GM19351 (cell line): ENCODE measurements around the gene AMBRA1.

Experiments used
- ATAC-seq: cut with Tn5 transposase; IDR thresholded peaks from one replicate; pipeline ENCODE4 v1.9.1; 2021; ENCODE audit warnings: mild to moderate bottlenecking, moderate library complexity; ENCODE audit not compliant: unreplicated experiment

The AMBRA1 gene

DNA sequence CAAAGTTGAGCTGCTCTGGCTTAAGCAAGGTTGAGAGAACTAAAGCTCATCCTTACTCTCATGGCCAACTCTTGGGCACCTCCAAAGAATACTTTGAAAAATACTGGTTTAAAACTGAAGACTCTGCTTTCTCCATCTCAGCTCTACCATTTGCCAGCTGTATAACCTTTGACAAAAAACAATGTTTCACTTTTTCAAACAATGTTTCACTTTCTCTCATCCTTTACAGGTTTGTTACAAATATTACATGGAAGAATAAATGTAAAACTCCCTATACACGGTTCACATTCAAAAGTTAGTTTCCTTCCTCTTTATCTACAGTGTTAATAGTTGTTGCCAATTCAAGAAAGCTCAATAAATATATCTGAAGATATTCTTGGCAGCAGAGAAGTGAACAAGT lies 19.2 kb downstream of the AMBRA1 start:
- ATAC-seq, result no peak

DNA sequence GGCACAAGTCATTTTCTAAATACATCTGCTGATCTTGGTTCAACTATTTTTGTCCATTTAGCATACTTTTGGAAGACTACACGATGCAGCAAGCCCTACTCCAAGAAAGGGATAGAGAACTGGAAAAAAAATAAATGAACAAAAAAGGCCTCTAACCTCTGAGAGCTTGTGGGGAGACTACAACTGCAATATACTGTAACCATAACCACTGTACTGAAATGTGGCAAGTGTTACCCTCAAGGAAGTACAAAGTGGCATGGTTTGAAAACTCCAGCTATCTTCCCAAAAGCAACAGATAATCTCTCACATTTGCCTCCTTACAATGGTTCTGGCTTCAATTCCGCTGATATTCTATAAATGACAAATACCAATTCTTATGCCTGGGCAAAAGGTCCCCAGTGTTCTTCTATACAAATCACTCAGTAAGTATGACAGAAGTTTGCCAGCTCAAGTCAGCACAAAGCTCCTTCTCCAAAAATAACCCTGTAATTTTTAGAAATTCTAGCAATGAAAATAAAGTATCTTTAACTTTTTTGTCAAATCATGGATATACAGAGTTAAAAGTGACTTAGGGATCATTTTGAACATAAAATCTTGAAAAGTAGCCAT lies 22.9 kb downstream of the AMBRA1 start:
- ATAC-seq, result no peak

DNA sequence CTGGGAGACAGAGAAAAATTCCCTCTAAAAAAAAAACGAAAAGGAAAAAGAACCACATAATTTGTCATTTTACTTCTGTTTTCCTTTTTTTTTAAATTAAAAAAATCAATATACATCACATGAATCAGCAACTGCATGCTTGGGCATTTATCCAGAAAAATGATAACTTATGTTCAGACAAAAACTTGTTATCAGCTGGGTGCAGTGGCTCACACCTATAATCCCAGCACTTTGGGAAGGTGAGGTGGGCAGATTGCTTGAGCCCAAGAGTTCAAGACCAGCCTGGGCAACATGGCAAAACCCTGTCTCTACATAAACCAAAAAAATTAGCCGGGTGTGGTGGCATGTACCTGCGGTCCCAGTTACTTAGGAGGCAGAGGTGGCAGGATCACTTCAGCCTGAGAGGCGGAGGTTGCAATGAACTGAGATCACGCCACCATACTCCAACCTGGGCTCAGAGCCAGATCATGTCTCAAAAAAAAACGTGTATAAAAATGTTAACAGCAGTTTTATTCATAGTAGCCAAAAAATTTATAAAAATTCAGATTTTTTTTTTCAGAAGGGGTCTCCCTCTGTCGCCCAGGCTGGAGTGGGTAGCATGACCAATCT lies 28.5 kb downstream of the AMBRA1 start:
- ATAC-seq, result no peak

DNA sequence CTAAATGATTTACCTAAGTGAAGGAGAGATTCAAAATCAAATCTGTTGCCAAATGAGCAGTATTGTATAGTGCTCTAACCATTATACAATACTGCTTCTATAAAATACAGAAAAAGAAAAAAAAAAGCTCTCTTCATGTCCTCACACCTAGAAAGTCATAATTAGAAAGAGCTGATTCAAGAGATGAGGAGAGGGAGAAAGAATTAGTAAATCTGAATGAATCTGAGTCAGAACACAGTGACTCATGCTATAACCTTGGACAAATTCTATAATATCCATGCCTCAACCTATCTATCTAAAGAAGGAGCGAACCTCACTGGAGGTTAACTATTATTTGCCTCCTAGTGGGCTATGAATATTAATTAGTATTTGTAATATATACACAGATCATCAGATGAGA lies 29.4 kb downstream of the AMBRA1 start:
- ATAC-seq, result no peak

DNA sequence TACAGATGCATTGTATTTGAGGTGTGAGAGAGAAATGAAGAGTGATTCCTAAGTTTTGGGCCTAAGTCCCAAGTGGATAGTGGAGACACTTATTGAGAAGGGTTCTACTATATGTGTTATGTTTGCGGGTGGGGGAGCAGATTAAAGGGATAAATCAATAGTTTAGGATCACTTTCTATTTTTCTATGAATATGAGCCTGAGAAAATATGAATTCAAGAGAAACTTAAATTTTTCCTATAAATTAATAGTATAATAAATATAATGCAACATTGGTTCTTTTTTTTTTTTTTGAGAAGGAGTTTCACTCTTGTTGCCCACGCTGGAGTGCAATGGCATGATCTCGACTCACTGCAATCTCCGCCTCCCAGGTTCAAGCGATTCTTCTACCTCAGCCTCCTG lies 31.3 kb downstream of the AMBRA1 start:
- no peak for ATAC-seq

DNA sequence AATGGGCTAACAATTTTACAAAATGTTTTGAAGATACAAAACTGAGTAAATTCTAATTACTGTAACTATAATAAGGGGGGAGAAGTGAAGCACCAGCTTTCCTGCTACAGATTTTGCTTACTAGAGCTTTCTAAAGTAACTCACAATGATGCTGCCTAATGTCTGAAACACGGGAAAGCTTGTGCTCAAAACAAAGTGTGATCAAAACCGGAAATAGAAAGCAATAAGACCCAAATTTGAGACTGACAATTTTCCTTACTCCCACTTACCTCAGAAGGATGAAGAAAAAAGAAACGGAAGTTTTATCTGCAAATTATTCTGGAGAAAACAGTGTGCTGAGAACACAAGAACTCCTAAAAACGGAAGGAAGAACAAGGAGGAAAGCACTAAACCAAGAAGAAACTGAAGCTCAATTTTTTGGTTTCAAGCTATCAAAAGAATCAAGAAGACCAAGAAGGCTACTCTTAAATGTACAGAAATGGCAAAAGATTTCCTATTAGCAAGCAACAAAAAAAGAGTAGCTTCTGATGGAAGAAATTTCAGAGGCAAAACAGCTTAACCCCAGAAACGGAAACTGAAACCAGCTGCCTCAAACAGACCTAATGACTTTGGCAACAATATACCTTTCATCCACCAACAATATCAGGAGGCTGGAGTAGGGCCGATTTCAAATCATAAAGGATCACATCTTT lies 33.4 kb downstream of the AMBRA1 start:
- ATAC-seq, result no peak

DNA sequence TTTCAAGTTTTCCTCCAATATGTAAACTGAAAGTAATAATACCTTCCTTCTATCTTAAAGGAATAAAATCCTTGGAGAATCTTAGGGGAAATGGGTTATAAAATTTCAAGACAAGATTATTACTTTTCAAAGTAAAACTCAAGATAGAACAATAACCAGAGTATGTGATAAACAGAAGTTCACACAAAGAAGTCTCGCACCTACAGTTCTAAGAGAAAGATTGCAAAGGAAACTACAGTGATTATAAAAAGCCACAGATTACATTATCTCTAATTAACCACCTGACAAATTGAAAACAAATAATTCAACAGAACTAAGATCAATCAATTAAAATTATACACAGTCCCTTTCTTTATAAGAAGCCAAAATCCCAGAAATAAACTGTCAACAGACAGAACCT lies 34.0 kb downstream of the AMBRA1 start:
- no peak for ATAC-seq

DNA sequence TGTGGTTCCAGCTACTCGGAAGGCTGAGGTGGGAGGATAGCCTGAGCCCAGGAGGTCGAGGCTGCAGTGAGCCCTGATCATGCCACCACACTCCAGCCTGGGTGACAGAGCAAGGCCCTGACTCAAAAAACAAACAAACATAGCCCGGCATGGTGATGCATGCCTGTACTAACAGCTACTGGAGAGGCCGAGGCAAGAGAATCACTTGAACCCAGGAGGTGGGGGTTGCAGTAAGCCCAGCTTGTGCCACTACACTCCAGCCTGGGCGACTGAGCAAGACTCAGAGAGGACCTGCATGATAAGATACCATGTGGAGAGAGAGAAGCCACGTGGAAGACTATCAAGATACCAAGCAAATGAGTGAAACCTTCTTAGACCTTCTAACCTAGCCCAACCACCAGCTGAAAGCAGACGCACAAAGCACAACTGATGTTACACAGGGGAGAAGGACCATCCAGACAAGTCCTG lies 36.1 kb downstream of the AMBRA1 start:
- ATAC-seq, result no peak

DNA sequence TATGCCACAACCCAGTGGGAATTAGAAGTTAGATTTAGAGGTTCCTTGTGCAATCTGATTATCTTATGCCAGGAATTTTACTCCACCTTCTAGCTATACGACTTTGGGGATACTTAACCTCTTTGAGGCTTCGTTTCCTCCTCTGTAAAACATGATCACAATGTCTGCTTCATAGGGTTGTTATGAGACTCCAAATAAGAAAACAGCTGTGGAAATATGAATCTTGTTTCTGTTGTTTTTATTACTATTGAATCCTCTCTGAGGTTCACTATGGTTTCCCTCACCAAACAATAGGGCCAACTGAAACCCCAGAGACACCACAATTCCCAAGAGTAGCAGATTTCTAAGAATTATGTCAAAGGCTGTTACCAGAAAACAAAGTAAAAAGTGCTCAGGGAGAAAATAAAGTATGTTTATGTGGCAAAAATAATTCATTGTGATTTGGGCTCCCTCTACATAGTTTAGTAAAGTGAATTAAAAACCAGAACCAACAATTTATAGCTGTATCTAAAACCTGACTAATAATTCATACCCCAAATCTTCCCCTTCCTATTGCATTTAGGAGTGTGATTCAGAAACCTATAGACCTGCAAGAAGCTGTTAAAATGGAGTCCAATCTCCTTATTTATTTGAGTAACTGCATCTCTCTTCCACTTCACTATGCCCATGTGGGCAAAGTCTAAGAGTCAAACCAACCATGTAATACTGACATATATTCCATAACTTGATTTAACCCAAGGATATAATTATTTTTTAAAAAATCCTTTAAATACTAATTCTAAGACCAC lies 38.4 kb downstream of the AMBRA1 start:
- ATAC-seq, result no peak

DNA sequence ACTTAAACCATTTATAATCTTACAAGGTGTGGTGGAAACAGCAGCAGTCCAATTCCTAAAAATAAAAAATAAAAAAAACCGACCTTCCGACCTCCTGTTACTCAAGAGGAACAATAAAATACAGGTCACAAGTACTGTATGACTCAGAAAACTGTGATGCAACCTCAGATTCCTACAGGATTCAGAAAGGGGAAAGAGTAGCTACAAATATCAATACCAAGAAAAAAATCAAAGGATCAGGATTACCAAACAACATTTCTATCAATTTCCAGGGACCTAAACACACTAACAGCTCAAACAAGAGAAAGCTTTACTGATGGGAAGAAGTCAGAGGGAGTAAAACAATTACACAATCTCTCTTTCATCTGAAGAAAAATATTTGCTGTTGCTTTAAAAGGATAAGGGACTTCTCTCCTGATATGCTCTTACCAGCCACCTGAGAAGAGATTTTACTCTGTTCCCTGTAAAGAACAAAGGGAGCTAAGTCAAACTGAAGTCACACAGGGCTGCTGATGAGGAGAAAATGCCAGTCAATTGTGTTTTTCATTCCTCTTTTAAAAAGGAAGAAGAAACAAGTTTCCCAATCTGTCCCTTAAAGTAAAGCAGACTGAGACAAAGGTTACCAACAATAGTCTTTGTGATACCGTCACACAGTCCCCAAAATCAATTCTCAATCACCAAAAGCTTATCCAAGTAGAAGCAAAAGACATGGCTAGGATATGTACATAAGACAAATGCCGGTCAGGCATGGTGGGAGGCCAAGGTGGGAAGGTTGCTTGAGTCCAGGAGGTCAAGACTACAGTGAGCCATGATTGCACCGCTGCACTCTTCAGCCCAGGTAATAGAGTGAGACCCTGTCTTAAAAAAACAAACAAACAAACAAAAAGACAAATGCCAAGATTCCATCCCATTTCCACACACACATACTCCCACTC lies 39.3 kb downstream of the AMBRA1 start:
- ATAC-seq, result no peak

DNA sequence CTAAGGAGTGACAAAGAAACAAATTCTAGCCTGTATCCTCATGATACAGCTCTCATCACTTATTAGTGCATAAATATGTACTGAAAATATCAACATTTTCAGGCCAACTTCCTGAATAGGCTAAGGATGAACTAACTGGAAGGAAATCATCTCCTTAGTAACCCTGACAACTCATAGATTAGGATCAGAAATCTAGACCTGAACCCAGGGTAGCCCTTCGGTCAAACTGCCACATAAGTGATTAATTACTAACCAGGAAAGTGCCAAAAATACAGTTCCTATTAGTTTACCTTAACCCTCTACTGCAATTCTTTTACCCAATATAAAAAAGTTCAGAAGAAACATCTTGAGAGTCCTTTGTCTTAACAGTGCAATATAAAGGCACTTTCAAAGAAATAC lies 40.0 kb downstream of the AMBRA1 start:
- no peak for ATAC-seq

DNA sequence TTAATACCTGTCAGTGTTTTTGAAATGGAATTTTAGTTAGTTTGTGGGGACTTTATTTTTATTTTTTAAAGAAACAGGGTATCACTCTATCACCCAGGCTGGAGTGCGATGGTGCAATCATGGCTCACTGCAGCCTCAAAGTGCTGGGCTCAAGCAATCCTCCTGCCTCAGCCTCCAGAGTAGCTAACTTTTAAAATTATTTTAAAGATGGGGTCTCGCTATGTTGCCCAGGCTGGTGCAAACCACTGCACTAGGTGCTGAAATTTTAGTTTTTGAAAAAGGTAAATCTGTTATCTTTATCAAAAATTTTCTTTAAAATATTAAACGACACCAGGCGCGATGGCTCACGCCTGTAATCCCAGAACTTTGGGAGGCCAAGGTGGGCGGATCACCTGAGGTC lies 42.6 kb downstream of the AMBRA1 start:
- ATAC-seq, result no peak

DNA sequence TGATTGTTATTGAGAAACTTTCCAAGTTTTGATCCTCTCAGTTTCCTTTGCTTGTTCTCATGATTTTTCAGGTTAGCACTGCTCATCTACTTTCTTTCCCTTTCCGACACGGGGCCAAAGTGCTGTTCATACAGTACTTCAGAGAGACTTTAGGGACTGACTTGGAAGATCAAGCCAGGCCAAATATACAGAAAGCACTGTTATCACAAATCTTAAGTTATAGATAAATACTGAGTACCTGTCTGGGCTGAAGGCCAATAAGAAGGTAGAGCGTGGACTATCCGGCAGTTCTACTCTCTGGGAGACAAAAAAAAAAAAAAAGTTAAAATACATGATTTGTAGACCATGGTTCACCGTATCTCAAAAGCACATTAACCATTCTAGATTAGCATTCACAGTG lies 46.2 kb downstream of the AMBRA1 start:
- ATAC-seq, result no peak

DNA sequence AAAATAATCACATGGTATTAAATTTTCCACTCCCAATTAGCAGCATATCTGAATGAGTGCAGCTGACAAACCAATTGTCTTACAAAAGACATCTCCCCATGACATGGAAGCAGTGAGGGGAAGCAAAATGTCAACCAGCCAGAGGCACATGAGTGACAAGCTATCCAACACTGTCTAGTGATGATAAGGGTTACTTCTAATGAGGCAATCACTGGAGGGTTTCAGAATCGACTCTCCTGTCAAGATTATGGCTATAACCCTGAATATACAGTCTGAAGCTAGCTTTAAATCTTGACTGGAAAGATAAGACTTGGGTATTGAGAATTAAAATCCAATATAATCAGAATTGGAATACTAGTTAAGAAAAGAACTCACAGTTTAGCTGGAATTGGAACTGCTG lies 50.3 kb downstream of the AMBRA1 start:
- ATAC-seq, result no peak

DNA sequence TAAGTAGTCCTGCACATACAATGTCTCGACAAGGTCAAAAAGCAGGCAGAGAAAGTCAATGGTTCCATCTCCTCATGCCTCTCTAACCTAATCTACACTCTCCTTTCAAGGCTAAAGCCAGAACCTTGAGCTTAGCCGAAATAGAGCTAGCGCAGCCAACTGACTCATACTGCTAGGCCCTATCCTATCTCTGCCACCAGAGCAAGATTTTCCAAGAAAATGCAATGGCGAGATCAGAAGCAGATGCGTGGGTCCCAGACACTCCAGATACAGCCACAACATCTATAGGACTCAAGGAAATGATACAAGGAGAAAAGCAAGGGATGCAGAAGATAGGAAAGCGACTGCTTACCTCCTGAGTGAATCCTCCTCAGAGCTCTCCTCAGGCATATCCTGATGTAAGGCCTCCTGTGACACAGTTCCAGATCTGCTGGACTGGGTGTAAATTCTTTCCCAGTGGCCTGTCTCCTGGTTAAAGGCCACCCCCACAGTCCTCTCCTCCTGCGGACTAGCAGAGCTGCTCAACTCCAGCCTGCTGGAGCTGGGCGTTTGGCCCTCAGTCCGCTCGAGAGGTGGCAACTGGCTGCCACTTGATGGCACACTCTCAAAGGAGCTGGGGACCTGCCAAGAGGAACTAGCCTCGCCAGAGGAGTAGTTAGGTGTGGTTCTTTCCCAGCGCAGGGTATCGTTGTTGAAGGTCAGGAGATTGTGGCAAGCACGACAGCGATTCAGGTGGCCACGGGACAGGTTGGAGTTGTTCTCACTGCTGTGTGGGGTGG lies 52.0 kb downstream of the AMBRA1 start:
- ATAC-seq, result no peak

DNA sequence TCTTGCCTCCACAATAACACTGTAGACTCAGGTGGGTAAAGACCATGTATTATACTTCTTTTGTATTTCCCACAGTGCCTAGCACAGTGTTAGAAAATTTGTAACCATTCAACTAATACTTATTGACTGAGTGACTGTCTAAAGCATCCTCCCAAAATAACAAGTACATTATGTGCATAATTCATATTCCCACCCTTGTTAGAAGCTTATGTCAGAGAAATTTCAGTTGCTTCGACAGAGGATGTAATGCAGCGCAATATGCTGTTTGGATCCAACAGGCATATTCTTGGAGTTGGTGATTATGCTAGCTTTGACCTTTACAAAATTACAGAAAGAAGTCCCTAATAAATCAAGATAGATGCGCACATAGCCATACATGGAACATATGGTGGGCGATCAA lies 53.0 kb downstream of the AMBRA1 start:
- no peak for ATAC-seq

DNA sequence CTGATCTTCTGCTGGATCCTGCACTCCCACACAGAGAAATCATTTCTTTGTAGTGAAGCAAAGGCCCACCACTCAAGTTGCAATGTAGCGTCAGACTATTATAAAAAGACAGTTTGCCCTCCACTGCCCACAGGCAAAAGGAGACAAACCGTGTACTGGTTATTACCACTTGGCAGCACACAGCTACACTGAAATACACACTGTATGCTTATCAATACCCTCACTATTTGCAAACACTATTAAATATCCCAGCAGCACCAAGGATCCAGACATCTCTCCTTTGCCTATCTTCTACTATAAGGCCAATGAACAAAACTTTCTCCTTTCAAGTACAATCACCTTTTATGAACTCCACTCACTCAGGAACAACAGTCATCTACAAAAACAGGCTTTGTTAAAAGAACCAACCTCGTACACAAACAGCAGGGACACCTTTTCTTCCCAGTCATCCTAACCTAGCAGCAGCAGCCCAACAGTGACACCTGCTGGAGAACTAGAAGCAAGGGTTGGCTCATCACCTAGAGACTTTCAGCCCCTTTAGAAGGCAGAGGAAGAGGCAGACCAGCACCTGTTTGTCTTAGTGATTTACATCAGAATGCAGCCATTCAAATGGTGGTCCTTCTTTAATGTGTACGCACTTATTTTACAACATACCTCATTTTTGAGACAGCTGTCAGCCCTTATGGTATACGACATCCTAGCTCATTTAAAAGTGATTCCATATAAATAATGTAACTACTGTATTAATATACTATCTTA lies 56.1 kb downstream of the AMBRA1 start:
- ATAC-seq, result no peak

DNA sequence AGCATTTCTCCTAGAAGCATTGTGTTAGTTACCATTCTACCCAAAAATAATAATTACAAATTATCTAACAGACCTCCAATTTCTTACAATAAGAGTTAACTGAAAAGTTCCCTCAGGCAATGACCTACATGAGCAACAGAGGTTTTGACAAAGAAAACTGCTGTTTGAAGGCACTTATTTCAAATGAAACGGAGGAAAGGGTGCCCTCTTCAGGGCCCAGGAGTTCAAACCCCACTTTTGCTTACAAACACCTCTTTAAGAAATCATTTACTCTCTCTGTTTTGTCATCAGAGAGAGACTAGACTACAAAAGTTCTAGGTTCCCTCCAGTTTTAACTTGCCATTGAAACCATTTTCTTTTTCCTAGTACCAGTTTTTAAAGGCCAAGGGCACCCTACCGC lies 56.7 kb downstream of the AMBRA1 start:
- ATAC-seq, result no peak

DNA sequence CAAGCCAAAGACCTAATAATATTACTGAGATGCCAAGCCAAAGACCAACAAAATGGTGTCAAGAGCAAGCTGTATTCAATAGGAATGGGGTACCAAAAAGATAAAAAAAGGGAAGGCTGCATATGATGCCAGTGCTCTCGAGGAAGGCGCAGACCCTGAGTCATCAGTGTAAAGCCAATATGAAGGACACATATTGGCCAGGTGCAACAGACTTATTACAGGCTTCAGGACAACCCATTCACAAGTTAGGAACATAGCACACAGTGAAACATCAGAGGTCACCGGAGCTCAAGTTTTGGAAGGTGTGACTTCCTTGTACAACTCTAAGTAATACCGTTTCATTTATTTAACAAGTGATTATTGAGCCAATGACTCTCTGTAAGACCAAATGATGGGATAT lies 58.1 kb downstream of the AMBRA1 start:
- no peak for ATAC-seq
